Neural progenitor cell (in vitro differentiated cells): ENCODE measurements around the gene CACNB4. TPM values are rescaled to one million over a fixed set of nuclear protein-coding genes. Genes with fewer than 3 reads are reported as not detected.

Experiments used
- DNase-seq: peaks from one replicate; pipeline ENCODE4 v3.0.0-alpha.2; 2016; ENCODE audit warnings: low spot score
- H2AFZ ChIP-seq: fragments of 200-600 bp; sonication (generic); replicated peaks from 2 replicates; pipeline ENCODE4 v1.6.1; 2016; ENCODE audit warnings: antibody characterized with exemption
- H3F3A ChIP-seq: fragments of 200-600 bp; sonication (generic); 2 replicates; pipeline ENCODE4 v1.6.1; 2016; ENCODE audit warnings: antibody characterized with exemption, low read depth
- H3K27ac ChIP-seq: fragments of 200-600 bp; sonication (generic); 2 replicates; pipeline ENCODE4 v1.5.1; 2016; ENCODE audit warnings: mild to moderate bottlenecking
- H3K27me3 ChIP-seq: fragments of 200-600 bp; sonication (generic); 2 replicates; pipeline ENCODE4 v1.6.1; 2016; ENCODE audit warnings: mild to moderate bottlenecking, moderate library complexity
- H3K36me3 ChIP-seq: fragments of 200-600 bp; sonication (generic); 2 replicates; pipeline ENCODE4 v1.5.1; 2016
- H3K4me1 ChIP-seq: fragments of 200-600 bp; sonication (generic); 2 replicates; pipeline ENCODE4 v1.6.1; 2016; ENCODE audit warnings: mixed run types
- H3K4me2 ChIP-seq: fragments of 200-600 bp; sonication (generic); 2 replicates; pipeline ENCODE4 v1.6.1; 2016
- H3K4me3 ChIP-seq: fragments of 200-600 bp; sonication (generic); 2 replicates; pipeline ENCODE4 v1.5.1; 2016
- H3K79me2 ChIP-seq: fragments of 200-600 bp; sonication (generic); 2 replicates; pipeline ENCODE4 v1.6.1; 2016; ENCODE audit warnings: low read depth
- H3K9ac ChIP-seq: fragments of 200-600 bp; sonication (generic); 2 replicates; pipeline ENCODE4 v1.6.1; 2016
- H3K9me3 ChIP-seq: fragments of 200-600 bp; sonication (generic); 2 replicates; pipeline ENCODE4 v1.5.1; 2016; ENCODE audit warnings: low read depth
- H4K20me1 ChIP-seq: fragments of 200-600 bp; sonication (generic); 2 replicates; pipeline ENCODE4 v1.6.1; 2016; ENCODE audit warnings: low read depth
- H3K27ac Mint-ChIP-seq: 3 replicates; pipeline ENCODE4 v1.8.0; 2021; ENCODE audit warnings: mixed read lengths
- H3K27me3 Mint-ChIP-seq: 2 replicates; pipeline ENCODE4 v1.8.0; 2022; ENCODE audit warnings: low read depth, mild to moderate bottlenecking, inconsistent platforms, moderate library complexity, mixed read lengths; ENCODE audit not compliant: insufficient read depth
- H3K36me3 Mint-ChIP-seq: 3 replicates; pipeline ENCODE4 v1.8.0; 2021; ENCODE audit warnings: mixed read lengths
- H3K4me1 Mint-ChIP-seq: 3 replicates; pipeline ENCODE4 v1.8.0; 2021; ENCODE audit warnings: mixed read lengths
- H3K4me3 Mint-ChIP-seq: 3 replicates; pipeline ENCODE4 v1.8.0; 2021; ENCODE audit warnings: mild to moderate bottlenecking, moderate library complexity, mixed read lengths
- H3K9me3 Mint-ChIP-seq: 3 replicates; pipeline ENCODE4 v1.8.0; 2020; ENCODE audit warnings: mixed read lengths
- EZH2 ChIP-seq: fragments of 200-600 bp; sonication (generic); IDR thresholded peaks from 2 replicates; pipeline ENCODE4 v1.6.1; 2017; ENCODE audit warnings: antibody characterized with exemption, mild to moderate bottlenecking, moderate library complexity
- EZH2phosphoT487 ChIP-seq: fragments of 200-600 bp; sonication (generic); IDR thresholded peaks from 2 replicates; pipeline ENCODE4 v1.6.1; 2017; ENCODE audit warnings: antibody characterized with exemption
- total RNA-seq: library from RNA; depleted of rRNA; stranded (reverse); fragments of >200 nt; gene quantifications from 2 replicates; pipeline ENCODE4 v1.2.3, GENCODE V29; 2015; ENCODE audit warnings: low replicate concordance
- TF ChIP-seq, protein P1 (sequence below): fragments of 200-600 bp; sonication (generic); IDR thresholded peaks from 2 replicates; pipeline ENCODE4 v1.5.1; 2017; ENCODE audit warnings: antibody characterized with exemption, mild to moderate bottlenecking

Gene CACNB4
- total RNA-seq, 1 donor from 2014 or later, result 14.2 TPM

DNA sequence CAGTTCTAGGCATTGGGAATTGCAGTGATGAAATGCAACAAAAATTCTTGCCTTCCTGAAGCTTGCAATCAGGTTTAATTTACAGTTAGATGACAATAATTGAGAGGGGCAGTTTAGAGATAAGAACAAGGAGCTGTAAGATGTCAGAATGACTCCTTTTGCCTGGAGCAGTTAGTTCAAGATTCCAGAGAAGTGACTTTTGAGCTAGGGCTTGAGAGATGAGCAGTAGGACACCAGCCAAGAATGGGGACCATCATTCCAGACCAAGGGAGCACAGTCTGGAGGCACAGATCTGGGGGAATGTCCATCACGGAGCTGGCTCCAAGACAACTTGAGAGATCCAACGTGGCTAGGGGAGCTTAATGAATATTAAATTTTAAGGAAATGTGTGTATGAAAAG is 26.8 kb downstream of the CACNB4 start:
- H3K27me3 Mint-ChIP-seq, result peaks cover 2% of the 10 kb centered on the region
- no peaks in the 10 kb centered on the region for H3K4me1 Mint-ChIP-seq
- Histone ChIP-seq H4K20me1 (no peaks in the 10 kb centered on the region), H3K27ac (no peak overlapping the region), H3K4me2 (no peak overlapping the region), H3K27me3 (no peaks in the 10 kb centered on the region), H2AFZ (no peak overlapping the region), H3K36me3 (no peaks in the 10 kb centered on the region), H3K4me3 (no peak overlapping the region), H3K4me1 (no peaks in the 10 kb centered on the region), H3K79me2 (no peaks in the 10 kb centered on the region), H3K9me3 (no peaks in the 10 kb centered on the region), H3K9ac (no peak overlapping the region), H3F3A (no peaks in the 10 kb centered on the region)
- no peak overlapping the region for H3K4me3 Mint-ChIP-seq
- H3K27ac Mint-ChIP-seq, result no peak overlapping the region
- H3K9me3 Mint-ChIP-seq, result no peaks in the 10 kb centered on the region
- H3K36me3 Mint-ChIP-seq, result no peaks in the 10 kb centered on the region
- DNase-seq, result no peak
- TF ChIP-seq EZH2phosphoT487 (no peak), EZH2 (no peak)
- TF ChIP-seq, protein P1, sequence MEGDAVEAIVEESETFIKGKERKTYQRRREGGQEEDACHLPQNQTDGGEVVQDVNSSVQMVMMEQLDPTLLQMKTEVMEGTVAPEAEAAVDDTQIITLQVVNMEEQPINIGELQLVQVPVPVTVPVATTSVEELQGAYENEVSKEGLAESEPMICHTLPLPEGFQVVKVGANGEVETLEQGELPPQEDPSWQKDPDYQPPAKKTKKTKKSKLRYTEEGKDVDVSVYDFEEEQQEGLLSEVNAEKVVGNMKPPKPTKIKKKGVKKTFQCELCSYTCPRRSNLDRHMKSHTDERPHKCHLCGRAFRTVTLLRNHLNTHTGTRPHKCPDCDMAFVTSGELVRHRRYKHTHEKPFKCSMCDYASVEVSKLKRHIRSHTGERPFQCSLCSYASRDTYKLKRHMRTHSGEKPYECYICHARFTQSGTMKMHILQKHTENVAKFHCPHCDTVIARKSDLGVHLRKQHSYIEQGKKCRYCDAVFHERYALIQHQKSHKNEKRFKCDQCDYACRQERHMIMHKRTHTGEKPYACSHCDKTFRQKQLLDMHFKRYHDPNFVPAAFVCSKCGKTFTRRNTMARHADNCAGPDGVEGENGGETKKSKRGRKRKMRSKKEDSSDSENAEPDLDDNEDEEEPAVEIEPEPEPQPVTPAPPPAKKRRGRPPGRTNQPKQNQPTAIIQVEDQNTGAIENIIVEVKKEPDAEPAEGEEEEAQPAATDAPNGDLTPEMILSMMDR, result no peak

DNA sequence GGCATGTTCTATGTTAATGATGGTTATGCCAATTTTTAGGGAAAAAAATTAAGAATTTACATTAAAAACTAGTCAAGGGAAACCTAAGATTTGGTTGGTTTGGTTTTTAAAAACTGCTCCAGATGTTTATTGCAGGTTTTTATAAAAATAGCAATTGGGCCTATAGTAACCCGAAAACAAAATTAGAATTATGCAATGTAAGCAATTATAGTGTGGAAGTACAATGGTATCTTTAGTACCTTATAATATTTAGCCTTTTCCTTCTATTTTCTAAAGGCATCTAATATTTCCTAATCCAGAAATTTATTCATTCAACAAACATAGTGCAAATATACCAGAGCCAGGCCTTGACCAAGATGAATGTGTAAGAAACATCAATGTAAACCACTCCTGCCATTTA is 27.3 kb downstream of the CACNB4 start:
- no peak overlapping the region for H3K9ac ChIP-seq
- H3K79me2 ChIP-seq, result no peaks in the 10 kb centered on the region
- no peaks in the 10 kb centered on the region for H3K36me3 ChIP-seq
- no peaks in the 10 kb centered on the region for H3K36me3 Mint-ChIP-seq
- no peak for DNase-seq
- H3K27ac Mint-ChIP-seq, result no peak overlapping the region
- no peak overlapping the region for H3K4me3 ChIP-seq
- H3K4me3 Mint-ChIP-seq, result no peak overlapping the region
- peaks cover 2% of the 10 kb centered on the region for H3K27me3 Mint-ChIP-seq
- H3K27ac ChIP-seq, result no peak overlapping the region
- no peaks in the 10 kb centered on the region for H3K27me3 ChIP-seq
- no peaks in the 10 kb centered on the region for H3K4me1 Mint-ChIP-seq
- H2AFZ ChIP-seq, result no peak overlapping the region
- no peaks in the 10 kb centered on the region for H3F3A ChIP-seq
- H3K4me2 ChIP-seq, result no peak overlapping the region
- no peaks in the 10 kb centered on the region for H3K9me3 ChIP-seq
- TF ChIP-seq, protein P1, result no peak
- no peak for TF ChIP-seq EZH2
- TF ChIP-seq EZH2phosphoT487, result no peak
- H4K20me1 ChIP-seq, result no peaks in the 10 kb centered on the region
- no peaks in the 10 kb centered on the region for H3K9me3 Mint-ChIP-seq
- H3K4me1 ChIP-seq, result no peaks in the 10 kb centered on the region

DNA sequence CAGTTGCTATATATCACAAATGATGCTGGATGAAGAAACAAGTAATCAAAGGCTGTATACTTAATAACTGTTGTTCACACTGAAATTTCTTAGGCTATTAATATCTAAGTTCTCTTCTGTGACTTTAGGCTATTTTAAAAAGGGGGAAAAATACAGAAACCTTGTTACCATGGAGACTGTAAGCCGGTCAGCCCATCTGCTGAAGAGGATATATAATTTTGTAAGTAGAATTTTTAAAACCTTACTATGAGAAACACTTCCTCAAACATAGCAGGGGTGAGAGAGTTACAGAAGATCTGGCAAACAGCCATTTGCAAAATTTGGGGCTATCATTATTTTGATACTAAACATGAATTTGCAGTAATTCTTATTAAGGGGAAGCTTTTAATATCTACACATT is 27.8 kb downstream of the CACNB4 start:
- H3K36me3 Mint-ChIP-seq, result no peaks in the 10 kb centered on the region
- Histone ChIP-seq H2AFZ (no peak overlapping the region), H3K27me3 (no peaks in the 10 kb centered on the region), H3K4me2 (no peak overlapping the region), H3F3A (no peaks in the 10 kb centered on the region), H3K4me3 (no peak overlapping the region), H4K20me1 (no peaks in the 10 kb centered on the region), H3K9ac (no peak overlapping the region), H3K9me3 (no peaks in the 10 kb centered on the region), H3K27ac (no peak overlapping the region), H3K36me3 (no peaks in the 10 kb centered on the region), H3K4me1 (no peaks in the 10 kb centered on the region), H3K79me2 (no peaks in the 10 kb centered on the region)
- no peak for DNase-seq
- H3K27me3 Mint-ChIP-seq, result peaks cover 2% of the 10 kb centered on the region
- no peaks in the 10 kb centered on the region for H3K9me3 Mint-ChIP-seq
- no peak overlapping the region for H3K27ac Mint-ChIP-seq
- TF ChIP-seq, protein P1, result no peak
- TF ChIP-seq EZH2 (no peak), EZH2phosphoT487 (no peak)
- no peak overlapping the region for H3K4me3 Mint-ChIP-seq
- no peaks in the 10 kb centered on the region for H3K4me1 Mint-ChIP-seq

DNA sequence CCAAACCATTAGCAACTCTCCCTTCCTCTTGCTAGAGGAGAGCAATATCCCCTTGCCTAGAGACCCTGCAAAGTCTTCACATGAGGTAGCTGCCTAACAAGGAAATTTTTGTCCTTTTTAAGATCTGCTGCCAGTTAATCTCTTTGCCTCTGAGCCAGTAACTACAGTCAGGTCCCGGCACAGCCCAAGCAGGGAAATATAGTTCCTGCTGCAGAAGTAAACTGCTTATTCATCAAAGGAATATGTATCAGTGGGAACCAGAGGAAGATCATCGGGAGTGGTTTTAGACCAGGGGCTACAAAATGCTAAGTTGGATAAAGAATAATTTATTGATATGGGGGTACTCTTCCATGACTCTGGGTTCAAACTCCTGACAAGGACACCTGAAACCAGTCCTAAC is 30.6 kb downstream of the CACNB4 start:
- Mint-ChIP-seq H3K27ac (peak overlapping the region; percentile 11), H3K9me3 (no peaks in the 10 kb centered on the region), H3K36me3 (no peaks in the 10 kb centered on the region), H3K27me3 (peaks cover 4% of the 10 kb centered on the region), H3K4me3 (no peak overlapping the region), H3K4me1 (no peaks in the 10 kb centered on the region)
- H3K9me3 ChIP-seq, result no peaks in the 10 kb centered on the region
- H3K36me3 ChIP-seq, result no peaks in the 10 kb centered on the region
- no peaks in the 10 kb centered on the region for H3K79me2 ChIP-seq
- no peaks in the 10 kb centered on the region for H3F3A ChIP-seq
- H2AFZ ChIP-seq, result no peak overlapping the region
- TF ChIP-seq EZH2phosphoT487 (no peak), EZH2 (no peak)
- TF ChIP-seq, protein P1, result no peak
- H3K4me2 ChIP-seq, result no peak overlapping the region
- no peak overlapping the region for H3K9ac ChIP-seq
- no peaks in the 10 kb centered on the region for H3K27me3 ChIP-seq
- H3K4me1 ChIP-seq, result no peaks in the 10 kb centered on the region
- no peak overlapping the region for H3K27ac ChIP-seq
- H3K4me3 ChIP-seq, result no peak overlapping the region
- no peaks in the 10 kb centered on the region for H4K20me1 ChIP-seq
- DNase-seq, result no peak
